Nephron progenitor cell (in vitro differentiated cells): ENCODE measurements around the gene LMO7.
"Not testable (repeated sequence)": the region's sequence is repeated elsewhere in the genome, so short reads cannot be mapped to it uniquely, and the experiment has no call there.

ENCODE experiments used
- DNase-seq: peaks from one replicate; pipeline ENCODE4 v3.0.0; 2021
- H3K27ac Mint-ChIP-seq: 2 replicates; pipeline ENCODE4 v1.8.0; 2021; ENCODE audit warnings: mild to moderate bottlenecking, moderate library complexity, mixed read lengths
- H3K27me3 Mint-ChIP-seq: 2 replicates; pipeline ENCODE4 v1.8.0; 2021; ENCODE audit warnings: mild to moderate bottlenecking, low read depth, mixed read lengths; ENCODE audit not compliant: poor library complexity
- H3K36me3 Mint-ChIP-seq: 2 replicates; pipeline ENCODE4 v1.8.0; 2021; ENCODE audit warnings: low read depth, mixed read lengths
- H3K4me1 Mint-ChIP-seq: 2 replicates; pipeline ENCODE4 v1.8.0; 2021; ENCODE audit warnings: mixed read lengths
- H3K4me3 Mint-ChIP-seq: 2 replicates; pipeline ENCODE4 v1.8.0; 2021; ENCODE audit warnings: mild to moderate bottlenecking, moderate library complexity, mixed read lengths
- H3K9me3 Mint-ChIP-seq: 2 replicates; pipeline ENCODE4 v1.8.0; 2021; ENCODE audit warnings: mild to moderate bottlenecking, moderate library complexity, mixed read lengths
- CTCF ChIP-seq: fragments of 200-600 bp; sonication (generic); IDR thresholded peaks from 2 replicates; pipeline ENCODE4 v1.5.0; 2021; ENCODE audit warnings: antibody characterized with exemption

LMO7 gene

GRCh38 chr13:75679459-75679858 is 43.3 kb downstream of the LMO7 start:
- Mint-ChIP-seq H3K4me3 (no peak overlapping the region), H3K4me1 (no peaks in the 10 kb centered on the region), H3K27ac (no peak overlapping the region), H3K36me3 (no peaks in the 10 kb centered on the region), H3K27me3 (no peaks in the 10 kb centered on the region), H3K9me3 (peaks cover 14% of the 10 kb centered on the region)
- TF ChIP-seq CTCF = no peak
- no peak for DNase-seq

GRCh38 chr13:75680251-75680650 is 44.1 kb downstream of the LMO7 start:
- peaks cover 14% of the 10 kb centered on the region for H3K9me3 Mint-ChIP-seq
- H3K4me1 Mint-ChIP-seq, H3K27ac Mint-ChIP-seq, DNase-seq, H3K27me3 Mint-ChIP-seq, H3K4me3 Mint-ChIP-seq, H3K36me3 Mint-ChIP-seq: not testable (repeated sequence)

- H3K27ac Mint-ChIP-seq = no peak overlapping the region
Measured at GRCh38 chr13:75682326-75682725, 46.2 kb downstream of the LMO7 start.

GRCh38 chr13:75685239-75685697 is 49.1 kb downstream of the LMO7 start:
- Mint-ChIP-seq H3K9me3 (peaks cover 7% of the 10 kb centered on the region), H3K27me3 (no peaks in the 10 kb centered on the region), H3K4me1 (peaks cover 6% of the 10 kb centered on the region), H3K27ac (peak overlapping the region; percentile 21), H3K36me3 (no peaks in the 10 kb centered on the region), H3K4me3 (no peak overlapping the region)
- DNase-seq = no peak
- TF ChIP-seq CTCF = no peak

More at GRCh38 chr13:75682326-75682725, 46.2 kb downstream of the LMO7 start:
- Mint-ChIP-seq H3K4me3 (no peak overlapping the region), H3K4me1 (peaks cover 6% of the 10 kb centered on the region), H3K9me3 (peaks cover 14% of the 10 kb centered on the region), H3K36me3 (no peaks in the 10 kb centered on the region), H3K27me3 (no peaks in the 10 kb centered on the region)
- no peak for DNase-seq
- no peak for TF ChIP-seq CTCF

GRCh38 chr13:75687150-75687763 is 51.1 kb downstream of the LMO7 start:
- Mint-ChIP-seq H3K9me3 (no peaks in the 10 kb centered on the region), H3K4me3 (no peak overlapping the region), H3K27ac (no peak overlapping the region), H3K36me3 (no peaks in the 10 kb centered on the region), H3K4me1 (peaks cover 6% of the 10 kb centered on the region), H3K27me3 (no peaks in the 10 kb centered on the region)
- peak; percentile 52 for TF ChIP-seq CTCF
- no peak for DNase-seq

GRCh38 chr13:75689686-75690085 is 53.6 kb downstream of the LMO7 start:
- Mint-ChIP-seq H3K9me3 (no peaks in the 10 kb centered on the region), H3K27me3 (peaks cover 2% of the 10 kb centered on the region), H3K4me1 (peaks cover 20% of the 10 kb centered on the region), H3K36me3 (no peaks in the 10 kb centered on the region), H3K27ac (no peak overlapping the region), H3K4me3 (no peak overlapping the region)
- no peak for DNase-seq
- TF ChIP-seq CTCF = no peak
